ENCODE results near the gene VKORC1. TPM values are rescaled to one million over a fixed set of nuclear protein-coding genes. Genes with fewer than 3 reads are reported as not detected.

Gene VKORC1
- total and polyA plus RNA-seq, 7 donors: 30.5 to 165 (median 107) TPM

GRCh38 chr16:31125844-31126243, 31.2 kb upstream of the VKORC1 start:
- TF ChIP-seq POLR2A (IDR thresholded peaks at IDR 0.05) (no peak), EP300 (IDR thresholded peaks at IDR 0.05) (no peak), CTCF (IDR thresholded peaks at IDR 0.05) (no peak), POLR2AphosphoS5 (IDR thresholded peaks at IDR 0.05) (no peak)
- DNase-seq: no peak
- intact Hi-C loops (cut with DNase I): no loop called here
- peaks cover 38 to 94% (median 50%) of the 10 kb centered on the region in 4 donors for H3K36me3 ChIP-seq
- WGBS, 2 donors: 92 to 96% methylated on average over 3 of the region's 3 CpGs
- no peak overlapping the region for H3K27ac ChIP-seq
- peaks cover 0 to 15% (median 5%) of the 10 kb centered on the region in 4 donors for H3K4me1 ChIP-seq
- H3K9me3 ChIP-seq: no peaks in the 10 kb centered on the region
- no peaks in the 10 kb centered on the region for H3K27me3 ChIP-seq
- no peak overlapping the region for H3K4me3 ChIP-seq

- H3K4me1 ChIP-seq: peaks cover 0 to 24% (median 21%) of the 10 kb centered on the region in 4 donors
- TF ChIP-seq EP300 (IDR thresholded peaks at IDR 0.05) (no peak), POLR2AphosphoS5 (IDR thresholded peaks at IDR 0.05) (no peak), POLR2A (IDR thresholded peaks at IDR 0.05) (no peak), CTCF (IDR thresholded peaks at IDR 0.05) (no peak)
- H3K27me3 ChIP-seq: no peaks in the 10 kb centered on the region
- H3K9me3 ChIP-seq: no peaks in the 10 kb centered on the region
- no peak for DNase-seq
- intact Hi-C loops (cut with DNase I): no loop called here
- H3K36me3 ChIP-seq: peaks cover 12 to 59% (median 27%) of the 10 kb centered on the region in 4 donors
- WGBS, 2 donors: 92 to 96% methylated on average over 16 of the region's 16 CpGs
- no peak overlapping the region for H3K4me3 ChIP-seq
- peak overlapping the region; percentile 92 to 98 (median 96) for H3K27ac ChIP-seq
These were observed 25.5 kb upstream of the VKORC1 start for GRCh38 chr16:31120129-31120528.

- WGBS, 2 donors: 47 to 62% methylated on average over 9 of the region's 9 CpGs
- Histone ChIP-seq H3K36me3 (peaks cover 12 to 45% (median 27%) of the 10 kb centered on the region in 4 donors), H3K27me3 (no peaks in the 10 kb centered on the region), H3K9me3 (no peaks in the 10 kb centered on the region), H3K4me3 (peak overlapping the region; percentile 67 to 97 (median 90)), H3K27ac (peak overlapping the region; percentile 92 to 98 (median 96)), H3K4me1 (peaks cover 0 to 31% (median 21%) of the 10 kb centered on the region in 4 donors)
- intact Hi-C loops (cut with DNase I): loop anchor here (1.0 to 10.0 kb wide), 2 partner anchors 24 to 336 kb away; partner anchors contain the start of gene ARMC5
- TF ChIP-seq CTCF (IDR thresholded peaks at IDR 0.05): no peak
- TF ChIP-seq POLR2AphosphoS5 (IDR thresholded peaks at IDR 0.05): peak in 2 of 4 donors; percentile 11 to 15
- no peak for TF ChIP-seq POLR2A (IDR thresholded peaks at IDR 0.05)
- DNase-seq: no peak
These were observed 23.9 kb upstream of the VKORC1 start for GRCh38 chr16:31118223-31119155.

GRCh38 chr16:31117384-31118222, 23.0 kb upstream of the VKORC1 start, which contains the start of gene KAT8:
Gene KAT8 (plus strand): TSS chr16:31117664. CDS start chr16:31117682, 18 bp downstream.
- Histone ChIP-seq H3K27ac (peak within 1 kb of the TSS; percentile 92 to 98 (median 96)), H3K36me3 (peaks cover 12 to 40% (median 29%) of the 10 kb centered on the region in 4 donors), H3K4me1 (peaks cover 0 to 31% (median 21%) of the 10 kb centered on the region in 4 donors), H3K27me3 (no peaks in the 10 kb centered on the region), H3K4me3 (peak within 1 kb of the TSS; percentile 67 to 97 (median 90)), H3K9me3 (no peaks in the 10 kb centered on the region)
- TF ChIP-seq POLR2AphosphoS5 (IDR thresholded peaks at IDR 0.05) (peak; percentile 89 to 98 (median 95)), POLR2A (IDR thresholded peaks at IDR 0.05) (peak; percentile 60 to 83), CTCF (IDR thresholded peaks at IDR 0.05) (no peak), EP300 (IDR thresholded peaks at IDR 0.05) (peak in 3 of 4 donors; percentile 27 to 72 (median 38))
- intact Hi-C loops (cut with DNase I): loop anchor here (1.0 to 10.0 kb wide), 2 partner anchors 25 to 337 kb away; partner anchors contain the start of gene ARMC5
- peak; percentile 99 for DNase-seq
- WGBS, 2 donors: 0% methylated on average over 68 of the region's 68 CpGs
